GM12878 (cell line): ENCODE results near the gene RTP1.

Experiments used
- BCL11A ChIP-seq: IDR thresholded peaks from 2 replicates; pipeline ENCODE4 v1.6.1; 2011; ENCODE audit warnings: low read depth, low read length
- BRCA1 ChIP-seq: IDR thresholded peaks from 2 replicates; pipeline ENCODE4 v1.6.1; 2011; ENCODE audit warnings: low read depth, low read length, improper control_type of control experiment
- CTCF ChIP-seq, 3 experiments: IDR thresholded peaks in 2 of 3; conservative IDR thresholded peaks in 1 of 3; 2 replicates each; pipeline ENCODE4 v1.5.1; 2011; ENCODE audit warnings: low read depth in 3 of 3, low read length in 3 of 3, mild to moderate bottlenecking in 3 of 3, control low read depth in 2 of 3, moderate library complexity in 2 of 3, inconsistent platforms in 1 of 3, mixed read lengths in 1 of 3; ENCODE audit not compliant: control insufficient read depth in 2 of 3, insufficient read depth in 1 of 3; ENCODE audit errors: extremely low read depth in 1 of 3
- EGR1 ChIP-seq, 2 experiments: IDR thresholded peaks; 1 replicate in 1 of 2; 2 replicates in 1 of 2; pipeline ENCODE4 v1.6.1; 2011 to 2012; ENCODE audit warnings: low read depth in 2 of 2, low read length in 2 of 2, borderline replicate concordance in 1 of 2, mild to moderate bottlenecking in 1 of 2, moderate library complexity in 1 of 2
- MYC ChIP-seq: IDR thresholded peaks from 2 replicates; pipeline ENCODE4 v1.6.1; 2011; ENCODE audit warnings: mild to moderate bottlenecking, low read length, moderate library complexity, inconsistent platforms; ENCODE audit not compliant: insufficient read depth, insufficient replicate concordance, insufficient read length, severe bottlenecking
- PML ChIP-seq: IDR thresholded peaks from 2 replicates; pipeline ENCODE4 v1.6.1; 2012; ENCODE audit warnings: low read length, inconsistent platforms
- POLR2A ChIP-seq: IDR thresholded peaks from 2 replicates; pipeline ENCODE4 v1.6.1; 2011; ENCODE audit warnings: low read depth, mild to moderate bottlenecking, low read length
- REST ChIP-seq: IDR thresholded peaks from 2 replicates; pipeline ENCODE4 v1.6.1; 2012; ENCODE audit warnings: mild to moderate bottlenecking, low read depth, low read length
- ZZZ3 ChIP-seq: IDR thresholded peaks from 2 replicates; pipeline ENCODE4 v1.6.1; 2011; ENCODE audit warnings: low read depth; ENCODE audit not compliant: control insufficient read depth, insufficient read length

GRCh38 chr3:187210091-187210490 is 12.8 kb downstream of the RTP1 start:
- no peak for TF ChIP-seq PML
- no peak for TF ChIP-seq CTCF (IDR thresholded peaks at IDR 0.05 in 2 of 3, conservative IDR thresholded peaks at IDR 0.05 in 1 of 3; ENCODE audit: control insufficient read depth in 2 of 3, extremely low read depth in 1 of 3, insufficient read depth in 1 of 3, low read depth in 3 of 3, low read length in 3 of 3)
- TF ChIP-seq REST, result no peak
- no peak for TF ChIP-seq ZZZ3
- no peak for TF ChIP-seq EGR1 (IDR thresholded peaks at IDR 0.05; ENCODE audit: borderline replicate concordance in 1 of 2, low read depth in 2 of 2, low read length in 2 of 2)
- TF ChIP-seq BRCA1, result no peak
- TF ChIP-seq BCL11A, result no peak
- TF ChIP-seq MYC, result no peak
- TF ChIP-seq POLR2A, result no peak
